A549 treated with Mapracorat at 1 μM for 4 hours (cell line): ENCODE results near the gene OR10A3. TPM values are rescaled to one million over a fixed set of nuclear protein-coding genes. Genes with fewer than 3 reads are reported as not detected.

Source experiments
- total RNA-seq: library from RNA; stranded (reverse); fragments of 200-300 nt; extraction: Qiagen RNA extraction; gene quantifications from 5 replicates; pipeline ENCODE4 v1.2.3, GENCODE V29; 2022

The OR10A3 gene, protein sequence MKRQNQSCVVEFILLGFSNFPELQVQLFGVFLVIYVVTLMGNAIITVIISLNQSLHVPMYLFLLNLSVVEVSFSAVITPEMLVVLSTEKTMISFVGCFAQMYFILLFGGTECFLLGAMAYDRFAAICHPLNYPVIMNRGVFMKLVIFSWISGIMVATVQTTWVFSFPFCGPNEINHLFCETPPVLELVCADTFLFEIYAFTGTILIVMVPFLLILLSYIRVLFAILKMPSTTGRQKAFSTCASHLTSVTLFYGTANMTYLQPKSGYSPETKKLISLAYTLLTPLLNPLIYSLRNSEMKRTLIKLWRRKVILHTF
- total RNA-seq, result not detected in 5 replicates

DNA sequence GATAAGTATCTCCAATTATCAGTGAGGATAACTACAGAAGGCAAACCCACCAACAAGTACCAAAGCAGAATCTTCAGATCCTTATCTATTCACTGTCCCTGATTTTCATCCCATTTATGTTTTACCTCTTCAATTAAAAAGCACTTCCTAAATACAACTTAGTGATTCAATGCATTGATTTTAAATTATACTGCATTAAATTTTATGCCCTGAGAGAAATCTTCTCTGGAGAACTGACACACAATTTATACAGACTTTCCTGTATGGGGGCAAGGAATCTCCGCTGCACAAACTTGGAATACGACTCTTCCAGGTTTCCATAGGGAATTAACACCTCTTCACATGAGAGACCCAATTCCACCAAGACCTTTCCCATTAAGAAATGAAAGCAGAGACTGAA, at the start of gene OR10A3:
Gene OR10A3 (minus strand): TSS at position 101 of the 400 bp plus-strand sequence. CDS start 2,188 bp downstream, outside the sequence.

GRCh38 chr11:7986768-7987559, 45.5 kb upstream of the OR10A3 start, which contains the start of gene EIF3F:
Gene EIF3F (plus strand): TSS chr11:7987337. CDS start chr11:7987353, 16 bp downstream.

GRCh38 chr11:7965386-7965785, 23.9 kb upstream of the OR10A3 start, which contains the start of gene NLRP10:
Gene NLRP10 (minus strand): TSS chr11:7965447. CDS start chr11:7963495, 1,952 bp downstream.

GRCh38 chr11:7931168-7931567, 10.3 kb downstream of the OR10A3 start, which contains the start of gene OR10A6:
Gene OR10A6 (minus strand): TSS chr11:7931268. CDS start chr11:7928662, 2,606 bp downstream.

Other genes starting within 250 kb of the OR10A3 start
- not detected in 5 replicates for gene OVCH2, start 235.2 kb downstream of the OR10A3 start, total RNA-seq
- gene OR5P2, start 144.8 kb downstream of the OR10A3 start, total RNA-seq, result not detected in 5 replicates
- gene OR5P3, start 110.9 kb downstream of the OR10A3 start, total RNA-seq, result not detected in 5 replicates
- gene OR10A6, start 10.4 kb downstream of the OR10A3 start, total RNA-seq, result not detected in 5 replicates
- not detected in 5 replicates for gene NLRP10, start 23.7 kb upstream of the OR10A3 start, total RNA-seq
- gene EIF3F, start 45.6 kb upstream of the OR10A3 start, total RNA-seq, result 309 to 357 TPM (median 320 TPM) in 5 replicates
- gene TUB, start 139.5 kb upstream of the OR10A3 start, total RNA-seq, result 5.0 to 6.9 TPM (median 6.4 TPM) in 5 replicates
- gene RIC3, start 227.3 kb upstream of the OR10A3 start, total RNA-seq, result 1.7 to 3.3 TPM (median 2.1 TPM) in 5 replicates